B cell (primary cell): ENCODE data around the gene THBS2. TPM values are rescaled to one million over a fixed set of nuclear protein-coding genes. Genes with fewer than 3 reads are reported as not detected.

Experiments used
- ATAC-seq: fragments of 200-7000 bp; cut with Tn5 transposase; one replicate; pipeline ENCODE4 v1.10.0; 2021; ENCODE audit warnings: low read depth, mild to moderate bottlenecking, moderate number of reproducible peaks, moderate library complexity
- CTCF ChIA-PET: fragments of 350-600 bp; sonication (Branson Sonifier 250); formaldehyde crosslinking; loops from one replicate; lab custom pipeline; 2021; ENCODE audit warnings: antibody characterized with exemption, inconsistent platforms; lab: Charles Lee
- POLR2A ChIA-PET: fragments of 350-600 bp; sonication (Branson Sonifier 250); formaldehyde crosslinking; loops from one replicate; lab custom pipeline; 2021; ENCODE audit warnings: antibody characterized with exemption; lab: Charles Lee
- DNase-seq: peaks from one replicate; pipeline ENCODE4 v3.0.0; 2013
- H2AFZ ChIP-seq: 2 replicates; pipeline ENCODE4 v1.6.1; 2012; ENCODE audit warnings: mild to moderate bottlenecking, low read depth, low read length; ENCODE audit not compliant: insufficient read depth, poor library complexity, severe bottlenecking
- H3K27ac ChIP-seq, 2 donors: 1 replicate in 1 of 2; 2 replicates in 1 of 2; pipeline ENCODE4 v1.5.1; 2012 to 2013; ENCODE audit warnings: low read length in 2 of 2, mild to moderate bottlenecking in 2 of 2, moderate library complexity in 1 of 2
- H3K27me3 ChIP-seq, 4 experiments: fragments of 200-600 bp in 1 of 4; sonication (generic) in 1 of 4; replicated peaks in 1 of 4; 1 replicate in 2 of 4; 2 replicates in 2 of 4; pipeline versions ENCODE4 v1.6.1 to v1.7.0; 2013 to 2016; ENCODE audit warnings: low read length in 3 of 4, mild to moderate bottlenecking in 2 of 4, mixed read lengths in 1 of 4, moderate library complexity in 1 of 4; ENCODE audit not compliant: insufficient read depth in 4 of 4, control insufficient read depth in 3 of 4; ENCODE audit errors: control extremely low read depth in 1 of 4
- H3K36me3 ChIP-seq, 2 experiments: replicated peaks in 1 of 2; 1 replicate in 1 of 2; 2 replicates in 1 of 2; pipeline versions ENCODE4 v1.6.1 to v1.7.1; 2013; ENCODE audit warnings: low read length in 1 of 2; ENCODE audit not compliant: insufficient read depth in 2 of 2, control insufficient read depth in 1 of 2; ENCODE audit errors: control extremely low read depth in 1 of 2, extremely low read depth in 1 of 2
- H3K4me1 ChIP-seq, 2 donors: fragments of 200-600 bp in 1 of 2; sonication (generic) in 1 of 2; 1 replicate in 1 of 2; 2 replicates in 1 of 2; pipeline versions ENCODE4 v1.5.1 to v1.6.1; 2013 to 2017; ENCODE audit warnings: low read length in 2 of 2; ENCODE audit not compliant: control insufficient read depth in 2 of 2, insufficient read depth in 2 of 2
- H3K4me2 ChIP-seq: replicated peaks from 2 replicates; pipeline ENCODE3; 2012; ENCODE audit warnings: mild to moderate bottlenecking, low read depth, low read length; ENCODE audit not compliant: poor library complexity, severe bottlenecking
- H3K4me3 ChIP-seq, 5 experiments: fragments of 200-600 bp in 1 of 5; sonication (generic) in 1 of 5; 1 replicate in 3 of 5; 2 replicates in 2 of 5; pipeline versions ENCODE4 v1.5.1 to v1.7.0; 2011 to 2016; ENCODE audit warnings: low read length in 4 of 5, mild to moderate bottlenecking in 4 of 5, low read depth in 2 of 5, control low read depth in 1 of 5, moderate library complexity in 1 of 5; ENCODE audit not compliant: insufficient read depth in 1 of 5; ENCODE audit errors: control extremely low read depth in 1 of 5, extremely low read depth in 1 of 5
- H3K79me2 ChIP-seq: fragments of 200-600 bp; sonication (generic); one replicate; pipeline ENCODE4 v1.6.0; 2016; ENCODE audit warnings: low read length; ENCODE audit not compliant: control insufficient read depth, insufficient read depth
- H3K9ac ChIP-seq: fragments of 200-600 bp; sonication (generic); 2 replicates; pipeline ENCODE4 v1.6.1; 2017; ENCODE audit warnings: mild to moderate bottlenecking, low read length, moderate library complexity
- H3K9me3 ChIP-seq, 3 donors: one replicate each; pipeline versions ENCODE4 v1.6.1 to v1.7.1; 2013; ENCODE audit warnings: low read length in 2 of 3; ENCODE audit not compliant: control insufficient read depth in 2 of 3, insufficient read depth in 1 of 3; ENCODE audit errors: control extremely low read depth in 1 of 3
- H4K20me1 ChIP-seq: 2 replicates; pipeline ENCODE4 v1.6.0; 2012; ENCODE audit warnings: mild to moderate bottlenecking, low read length; ENCODE audit not compliant: insufficient read depth, control insufficient read depth, poor library complexity, severe bottlenecking
- H3K27ac Mint-ChIP-seq: one replicate; pipeline ENCODE4 v1.8.0; 2021; ENCODE audit warnings: mixed read lengths
- H3K27me3 Mint-ChIP-seq: one replicate; pipeline ENCODE4 v1.8.0; 2021; ENCODE audit warnings: mixed read lengths
- H3K4me1 Mint-ChIP-seq: one replicate; pipeline ENCODE4 v1.8.0; 2021; ENCODE audit warnings: mixed read lengths
- H3K4me3 Mint-ChIP-seq: one replicate; pipeline ENCODE4 v1.8.0; 2021; ENCODE audit warnings: mixed read lengths
- H3K9me3 Mint-ChIP-seq: one replicate; pipeline ENCODE4 v1.8.0; 2022; ENCODE audit warnings: mixed read lengths; ENCODE audit not compliant: insufficient read depth
- EZH2 ChIP-seq: IDR thresholded peaks from 2 replicates; pipeline ENCODE4 v1.6.1; 2012; ENCODE audit warnings: borderline replicate concordance, low read depth, mild to moderate bottlenecking, moderate library complexity, low read length; ENCODE audit not compliant: insufficient read depth, poor library complexity, severe bottlenecking
- WGBS: methylation state at CpG from one replicate; pipeline ENCODE4 v1.1.5; 2013; ENCODE audit warnings: missing lambda C conversion rate; ENCODE audit not compliant: insufficient coverage; 5-methylcytosine and 5-hydroxymethylcytosine counted together
- intact Hi-C: fragments of 100-400 bp; cut with micrococcal nuclease; formaldehyde crosslinking; loops from one replicate; pipeline ENCODE4 v1.10.0; 2022
- polyA plus RNA-seq: library from polyadenylated mRNA; depleted of rRNA; stranded (reverse); fragments of >200 nt; gene quantifications from 2 replicates; pipeline ENCODE4 v1.2.3, GENCODE V29; 2012
- total RNA-seq, 2 donors: library from RNA; stranded (reverse); fragments of 120-200 nt in 1 of 2; gene quantifications; 1 replicate in 1 of 2; 2 replicates in 1 of 2; pipeline versions ENCODE4 v1.2.3 to v1.2.4, GENCODE V29; 2013 to 2022
- TF ChIP-seq, protein P1 (sequence below): fragments of 200-600 bp; IDR thresholded peaks from one replicate; pipeline ENCODE4 v1.8.0; 2022; ENCODE audit warnings: antibody characterized with exemption, mild to moderate bottlenecking

Gene THBS2
- total and polyA plus RNA-seq, 2 donors (not counting 1 experiment from before 2014, with no cell fraction given) = not detected

GRCh38 chr6:169251371-169251802 lies 2.3 kb downstream of the THBS2 start:
- Mint-ChIP-seq H3K4me1 (peaks cover 20% of the 10 kb centered on the region), H3K9me3 (peaks cover 2% of the 10 kb centered on the region), H3K4me3 (no peak overlapping the region), H3K27ac (no peak overlapping the region), H3K27me3 (peaks cover 52% of the 10 kb centered on the region)
- H3K4me2 ChIP-seq = no peak overlapping the region
- H3K27me3 ChIP-seq = peaks cover 0 to 44% (median 17%) of the 10 kb centered on the region in 4 experiments
- H3K4me1 ChIP-seq = peaks cover 13 to 19% of the 10 kb centered on the region in 2 donors
- H3K4me3 ChIP-seq = no peak overlapping the region
- no peak for ATAC-seq
- H3K9me3 ChIP-seq = peaks cover 0 to 25% (median 0%) of the 10 kb centered on the region in 3 donors
- TF ChIP-seq, protein P1, sequence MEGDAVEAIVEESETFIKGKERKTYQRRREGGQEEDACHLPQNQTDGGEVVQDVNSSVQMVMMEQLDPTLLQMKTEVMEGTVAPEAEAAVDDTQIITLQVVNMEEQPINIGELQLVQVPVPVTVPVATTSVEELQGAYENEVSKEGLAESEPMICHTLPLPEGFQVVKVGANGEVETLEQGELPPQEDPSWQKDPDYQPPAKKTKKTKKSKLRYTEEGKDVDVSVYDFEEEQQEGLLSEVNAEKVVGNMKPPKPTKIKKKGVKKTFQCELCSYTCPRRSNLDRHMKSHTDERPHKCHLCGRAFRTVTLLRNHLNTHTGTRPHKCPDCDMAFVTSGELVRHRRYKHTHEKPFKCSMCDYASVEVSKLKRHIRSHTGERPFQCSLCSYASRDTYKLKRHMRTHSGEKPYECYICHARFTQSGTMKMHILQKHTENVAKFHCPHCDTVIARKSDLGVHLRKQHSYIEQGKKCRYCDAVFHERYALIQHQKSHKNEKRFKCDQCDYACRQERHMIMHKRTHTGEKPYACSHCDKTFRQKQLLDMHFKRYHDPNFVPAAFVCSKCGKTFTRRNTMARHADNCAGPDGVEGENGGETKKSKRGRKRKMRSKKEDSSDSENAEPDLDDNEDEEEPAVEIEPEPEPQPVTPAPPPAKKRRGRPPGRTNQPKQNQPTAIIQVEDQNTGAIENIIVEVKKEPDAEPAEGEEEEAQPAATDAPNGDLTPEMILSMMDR = no peak
- no peak for TF ChIP-seq EZH2
- ChIA-PET CTCF (no interaction called here), POLR2A (no interaction called here)
- DNase-seq = no peak
- H3K36me3 ChIP-seq = no peaks in the 10 kb centered on the region
- H4K20me1 ChIP-seq = no peaks in the 10 kb centered on the region
- no peak overlapping the region for H2AFZ ChIP-seq
- H3K27ac ChIP-seq = no peak overlapping the region
- intact Hi-C loops = no loop called here
- no peak overlapping the region for H3K9ac ChIP-seq
- 72% methylated on average over 6 of the region's 6 CpGs for WGBS
- H3K79me2 ChIP-seq = no peaks in the 10 kb centered on the region

- Mint-ChIP-seq H3K4me1 (peaks cover 20% of the 10 kb centered on the region), H3K27ac (no peak overlapping the region), H3K27me3 (peaks cover 47% of the 10 kb centered on the region), H3K4me3 (no peak overlapping the region), H3K9me3 (peaks cover 2% of the 10 kb centered on the region)
- Histone ChIP-seq H3K79me2 (no peaks in the 10 kb centered on the region), H3K4me2 (no peak overlapping the region), H3K9me3 (peaks cover 0 to 18% (median 0%) of the 10 kb centered on the region in 3 donors), H3K27me3 (peaks cover 0 to 37% (median 16%) of the 10 kb centered on the region in 4 experiments), H3K4me1 (peaks cover 13 to 19% of the 10 kb centered on the region in 2 donors), H3K27ac (no peak overlapping the region), H3K36me3 (no peaks in the 10 kb centered on the region), H4K20me1 (no peaks in the 10 kb centered on the region), H3K9ac (no peak overlapping the region), H3K4me3 (no peak overlapping the region), H2AFZ (no peak overlapping the region)
- WGBS = 97% methylated on average over 3 of the region's 5 CpGs
- ChIA-PET CTCF (no interaction called here), POLR2A (no interaction called here)
- ATAC-seq (no peak), DNase-seq (no peak)
- intact Hi-C loops = no loop called here
- TF ChIP-seq EZH2 = no peak
- TF ChIP-seq, protein P1 = no peak
Measured at GRCh38 chr6:169250660-169251059, 3.0 kb downstream of the THBS2 start.
